Measurements from ENCODE around the gene LMF1. TPM values are rescaled to one million over a fixed set of nuclear protein-coding genes. Genes with fewer than 3 reads are reported as not detected.

LMF1 gene
- total RNA-seq, 1 experiment from 2014 or later, result 12.8 TPM

DNA sequence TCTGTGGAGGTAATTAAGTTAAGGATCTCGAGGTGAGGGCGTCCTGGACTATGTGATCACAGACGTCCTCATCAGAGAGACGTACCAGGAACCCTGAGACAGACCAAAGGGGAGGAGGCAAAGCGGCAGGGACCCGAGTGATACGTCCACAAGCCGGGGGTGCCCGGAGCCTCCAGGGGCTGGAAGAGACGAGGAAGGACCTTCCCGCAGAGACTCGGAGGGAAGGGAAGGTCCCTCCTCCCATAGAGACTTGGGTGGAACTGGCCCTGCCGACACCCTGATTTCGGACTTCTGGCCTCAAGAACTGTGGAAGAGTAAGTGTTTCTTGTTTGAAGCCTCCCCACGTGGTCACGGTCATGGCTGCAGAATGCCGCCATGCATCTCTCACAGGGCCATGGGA is 30.8 kb downstream of the LMF1 start:
- H2AFZ ChIP-seq (ENCODE audit: low read depth, low read length, poor library complexity, severe bottlenecking), result no peak overlapping the region
- no peak overlapping the region for H3K4me2 ChIP-seq (ENCODE audit: low read length)
- H3K9ac ChIP-seq (ENCODE audit: low read length), result no peak overlapping the region
- TF ChIP-seq CEBPB (IDR thresholded peaks at IDR 0.05; ENCODE audit: low read depth) (no peak), FOSL1 (IDR thresholded peaks at IDR 0.05; ENCODE audit: low read depth) (no peak), EZH2phosphoT487 (IDR thresholded peaks at IDR 0.05; ENCODE audit: borderline replicate concordance) (no peak), SIN3A (IDR thresholded peaks at IDR 0.05; ENCODE audit: low read depth) (no peak), CBX3 (IDR thresholded peaks at IDR 0.05; ENCODE audit: low read depth) (no peak), RAD21 (IDR thresholded peaks at IDR 0.05; ENCODE audit: low read depth) (no peak), REST (IDR thresholded peaks at IDR 0.05; ENCODE audit: low read depth) (no peak), JUND (IDR thresholded peaks at IDR 0.05) (no peak), ELF1 (IDR thresholded peaks at IDR 0.05; ENCODE audit: borderline replicate concordance, low read depth) (no peak), EZH2 (IDR thresholded peaks at IDR 0.05) (no peak), EGR1 (IDR thresholded peaks at IDR 0.05; ENCODE audit: low read depth) (no peak), ZNF274 (IDR thresholded peaks at IDR 0.05; ENCODE audit: low read depth, low read length) (no peak), YY1 (IDR thresholded peaks at IDR 0.05; ENCODE audit: extremely low read depth, insufficient replicate concordance, low read depth, low read length) (no peak), ZFX (IDR thresholded peaks at IDR 0.05) (no peak), MAX (IDR thresholded peaks at IDR 0.05) (no peak), ZBTB33 (IDR thresholded peaks at IDR 0.05; ENCODE audit: extremely low read depth, insufficient replicate concordance, low read length) (no peak)
- TF ChIP-seq, protein P1, sequence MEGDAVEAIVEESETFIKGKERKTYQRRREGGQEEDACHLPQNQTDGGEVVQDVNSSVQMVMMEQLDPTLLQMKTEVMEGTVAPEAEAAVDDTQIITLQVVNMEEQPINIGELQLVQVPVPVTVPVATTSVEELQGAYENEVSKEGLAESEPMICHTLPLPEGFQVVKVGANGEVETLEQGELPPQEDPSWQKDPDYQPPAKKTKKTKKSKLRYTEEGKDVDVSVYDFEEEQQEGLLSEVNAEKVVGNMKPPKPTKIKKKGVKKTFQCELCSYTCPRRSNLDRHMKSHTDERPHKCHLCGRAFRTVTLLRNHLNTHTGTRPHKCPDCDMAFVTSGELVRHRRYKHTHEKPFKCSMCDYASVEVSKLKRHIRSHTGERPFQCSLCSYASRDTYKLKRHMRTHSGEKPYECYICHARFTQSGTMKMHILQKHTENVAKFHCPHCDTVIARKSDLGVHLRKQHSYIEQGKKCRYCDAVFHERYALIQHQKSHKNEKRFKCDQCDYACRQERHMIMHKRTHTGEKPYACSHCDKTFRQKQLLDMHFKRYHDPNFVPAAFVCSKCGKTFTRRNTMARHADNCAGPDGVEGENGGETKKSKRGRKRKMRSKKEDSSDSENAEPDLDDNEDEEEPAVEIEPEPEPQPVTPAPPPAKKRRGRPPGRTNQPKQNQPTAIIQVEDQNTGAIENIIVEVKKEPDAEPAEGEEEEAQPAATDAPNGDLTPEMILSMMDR (IDR thresholded peaks at IDR 0.05 in 2 of 3, conservative IDR thresholded peaks at IDR 0.05 in 1 of 3; ENCODE audit: borderline replicate concordance in 1 of 3, insufficient read depth in 1 of 3, low read depth in 2 of 3, low read length in 2 of 3), result no peak
- TF ChIP-seq, protein P2, sequence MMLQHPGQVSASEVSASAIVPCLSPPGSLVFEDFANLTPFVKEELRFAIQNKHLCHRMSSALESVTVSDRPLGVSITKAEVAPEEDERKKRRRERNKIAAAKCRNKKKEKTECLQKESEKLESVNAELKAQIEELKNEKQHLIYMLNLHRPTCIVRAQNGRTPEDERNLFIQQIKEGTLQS (IDR thresholded peaks at IDR 0.05), result no peak
- peaks cover 0 to 4% of the 10 kb centered on the region in 2 experiments; a peak in 2 of 4 replicates for H3K9me3 ChIP-seq (ENCODE audit: control insufficient read depth in 1 of 2, insufficient read depth in 1 of 2, low read depth in 1 of 2, low read length in 2 of 2)
- no peak overlapping the region for H3K4me3 ChIP-seq (replicated peaks in 1 of 2; ENCODE audit: low read depth in 1 of 2, low read length in 2 of 2)
- intact Hi-C loops (cut with micrococcal nuclease), result no loop called here
- H3K36me3 ChIP-seq (ENCODE audit: control insufficient read depth in 1 of 2, insufficient read depth in 2 of 2, low read length in 2 of 2), result no peaks in the 10 kb centered on the region
- H3K79me2 ChIP-seq (ENCODE audit: insufficient read depth, low read length), result no peaks in the 10 kb centered on the region
- BruUV-seq (replicated peaks), result no TSS peak
- ChIA-PET POLR2A (no interaction called here), RAD21 (ENCODE audit: low non-redundant PET in 1 of 2, low total read pairs in 2 of 2, uncharacterized antibody in 2 of 2, unreplicated experiment in 2 of 2) (no interaction called here), CTCF (no interaction called here)
- H4K20me1 ChIP-seq (ENCODE audit: insufficient read depth), result no peaks in the 10 kb centered on the region
- H3K4me1 ChIP-seq (ENCODE audit: control insufficient read depth in 1 of 2, insufficient read depth in 2 of 2, low read length in 2 of 2), result no peaks in the 10 kb centered on the region
- no peaks in the 10 kb centered on the region for H3K27me3 ChIP-seq (ENCODE audit: insufficient read depth, low read length)
- H3K9me2 ChIP-seq (ENCODE audit: insufficient read depth), result no peaks in the 10 kb centered on the region
- no peak overlapping the region for H3K27ac ChIP-seq (ENCODE audit: low read depth, low read length)
- DNase-seq (ENCODE audit: low read depth, low spot score) (no peak), ATAC-seq (no peak)

Measured in HCT116 (cell line).